NT2/D1 (cell line): Measurements from ENCODE around the gene RPS6KA3.

Source experiments
- SUZ12 ChIP-seq: IDR thresholded peaks from 2 replicates; pipeline ENCODE4 v1.6.1; 2011; ENCODE audit not compliant: insufficient read length, insufficient read depth; ENCODE audit errors: extremely low read depth
- YY1 ChIP-seq: IDR thresholded peaks from 2 replicates; pipeline ENCODE4 v1.6.1; 2011; ENCODE audit not compliant: insufficient read length, insufficient read depth
- ZNF274 ChIP-seq: IDR thresholded peaks from 2 replicates; pipeline ENCODE4 v1.6.1; 2011; ENCODE audit warnings: mild to moderate bottlenecking, low read depth, low read length

DNA sequence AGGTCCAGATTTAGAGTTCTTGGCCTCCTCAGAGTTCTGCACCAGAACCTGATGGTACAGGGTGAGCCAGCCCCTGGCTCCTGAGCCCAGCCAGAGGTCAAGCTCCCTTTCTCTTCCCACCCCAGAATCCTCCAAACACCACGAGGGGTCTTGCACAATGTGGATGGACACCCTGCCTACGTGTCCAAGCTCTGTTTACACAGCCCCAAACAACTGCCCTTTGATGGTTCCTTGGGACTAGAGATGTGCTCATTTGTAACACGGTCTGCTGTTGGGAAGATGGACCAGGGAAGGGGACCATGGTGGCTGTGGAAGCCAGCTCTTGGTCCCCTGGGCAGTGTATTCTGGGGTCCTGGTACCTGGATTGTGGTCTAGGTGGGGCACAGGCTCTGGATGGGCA is 40.0 kb upstream of the RPS6KA3 start:
- TF ChIP-seq ZNF274, result no peak
- no peak for TF ChIP-seq YY1
- TF ChIP-seq SUZ12, result no peak
